Erythroblast (primary cell): ENCODE results near the gene ESRRB.

Experiments
- GATA1 ChIP-seq: IDR thresholded peaks from 2 replicates; pipeline ENCODE4 v1.6.1; 2011; ENCODE audit warnings: low read depth, mild to moderate bottlenecking, control low read depth, low read length, moderate library complexity
- POLR2A ChIP-seq: IDR thresholded peaks from 2 replicates; pipeline ENCODE4 v1.6.1; 2011; ENCODE audit warnings: mild to moderate bottlenecking, low read length

GRCh38 chr14:76371066-76371465 lies 4.9 kb upstream of the ESRRB start:
- TF ChIP-seq POLR2A: no peak
- TF ChIP-seq GATA1: no peak
